ENCODE results near the gene PRR30. TPM values are rescaled to one million over a fixed set of nuclear protein-coding genes. Genes with fewer than 3 reads are reported as not detected.

PRR30 gene
- total RNA-seq, 1 experiment from 2014 or later, result not detected

- BruUV-seq (replicated peaks), result no TSS peak
- DNase-seq (ENCODE audit: low read depth, low spot score) (no peak), ATAC-seq (no peak)
- POLR2A ChIA-PET, result no interaction called here
- Histone ChIP-seq H3K4me1 (ENCODE audit: control insufficient read depth in 1 of 2, insufficient read depth in 2 of 2, low read length in 2 of 2) (peaks cover 0 to 3% of the 10 kb centered on the region in 2 experiments; a peak in 1 of 4 replicates), H3K27me3 (ENCODE audit: insufficient read depth, low read length) (no peaks in the 10 kb centered on the region), H3K9ac (ENCODE audit: low read length) (no peak overlapping the region), H3K9me3 (ENCODE audit: control insufficient read depth in 1 of 2, insufficient read depth in 1 of 2, low read depth in 1 of 2, low read length in 2 of 2) (no peaks in the 10 kb centered on the region), H3K36me3 (ENCODE audit: control insufficient read depth in 1 of 2, insufficient read depth in 2 of 2, low read length in 2 of 2) (no peaks in the 10 kb centered on the region), H3K4me3 (replicated peaks in 1 of 2; ENCODE audit: low read depth in 1 of 2, low read length in 2 of 2) (no peak overlapping the region), H2AFZ (ENCODE audit: low read depth, low read length, poor library complexity, severe bottlenecking) (no peak overlapping the region), H4K20me1 (ENCODE audit: insufficient read depth) (no peaks in the 10 kb centered on the region), H3K27ac (ENCODE audit: low read depth, low read length) (no peak overlapping the region), H3K4me2 (ENCODE audit: low read length) (no peak overlapping the region), H3K79me2 (ENCODE audit: insufficient read depth, low read length) (no peaks in the 10 kb centered on the region), H3K9me2 (ENCODE audit: insufficient read depth) (no peaks in the 10 kb centered on the region)
- intact Hi-C loops (cut with micrococcal nuclease), result no loop called here
- RAD21 ChIA-PET (ENCODE audit: low non-redundant PET in 1 of 2, low total read pairs in 2 of 2, uncharacterized antibody in 2 of 2, unreplicated experiment in 2 of 2), result no interaction called here
- TF ChIP-seq CEBPB (IDR thresholded peaks at IDR 0.05; ENCODE audit: low read depth), result no peak
- no peak for TF ChIP-seq SRF (IDR thresholded peaks at IDR 0.05; ENCODE audit: low read depth)
- TF ChIP-seq SIN3A (IDR thresholded peaks at IDR 0.05; ENCODE audit: low read depth), result no peak
- no peak for TF ChIP-seq ELF1 (IDR thresholded peaks at IDR 0.05; ENCODE audit: borderline replicate concordance, low read depth)
- no peak for TF ChIP-seq EGR1 (IDR thresholded peaks at IDR 0.05; ENCODE audit: low read depth)
- CTCF ChIA-PET, result interaction anchor here (1.9 kb wide), 1 partner anchor 11 kb away, joined by 7 read pairs; no protein-coding TSS in a partner anchor
Observed at GRCh38 chr2:27158468-27158867, 19.3 kb upstream of the PRR30 start.

GRCh38 chr2:27155069-27155520, 15.9 kb upstream of the PRR30 start:
- no peak for DNase-seq (ENCODE audit: low read depth, low spot score)
- H3K27ac ChIP-seq (ENCODE audit: low read depth, low read length), result no peak overlapping the region
- no peaks in the 10 kb centered on the region for H3K9me3 ChIP-seq (ENCODE audit: control insufficient read depth in 1 of 2, insufficient read depth in 1 of 2, low read depth in 1 of 2, low read length in 2 of 2)
- H3K4me2 ChIP-seq (ENCODE audit: low read length), result no peak overlapping the region
- no peaks in the 10 kb centered on the region for H3K36me3 ChIP-seq (ENCODE audit: control insufficient read depth in 1 of 2, insufficient read depth in 2 of 2, low read length in 2 of 2)
- H2AFZ ChIP-seq (ENCODE audit: low read depth, low read length, poor library complexity, severe bottlenecking), result no peak overlapping the region
- no peaks in the 10 kb centered on the region for H3K27me3 ChIP-seq (ENCODE audit: insufficient read depth, low read length)
- H3K9me2 ChIP-seq (ENCODE audit: insufficient read depth), result no peaks in the 10 kb centered on the region
- H3K9ac ChIP-seq (ENCODE audit: low read length), result no peak overlapping the region
- H3K4me3 ChIP-seq (replicated peaks in 1 of 2; ENCODE audit: low read depth in 1 of 2, low read length in 2 of 2), result no peak overlapping the region
- no peaks in the 10 kb centered on the region for H3K79me2 ChIP-seq (ENCODE audit: insufficient read depth, low read length)
- ChIA-PET CTCF (interaction anchor here (0.9 kb wide), 1 partner anchor 15 kb away, joined by 5 read pairs; no protein-coding TSS in a partner anchor), RAD21 (ENCODE audit: low non-redundant PET in 1 of 2, low total read pairs in 2 of 2, uncharacterized antibody in 2 of 2, unreplicated experiment in 2 of 2) (no interaction called here), POLR2A (no interaction called here)
- ATAC-seq, result no peak
- no TSS peak for BruUV-seq (replicated peaks)
- H3K4me1 ChIP-seq (ENCODE audit: control insufficient read depth in 1 of 2, insufficient read depth in 2 of 2, low read length in 2 of 2), result peaks cover 0 to 17% of the 10 kb centered on the region in 2 experiments; a peak in 2 of 4 replicates
- intact Hi-C loops (cut with micrococcal nuclease), result no loop called here
- H4K20me1 ChIP-seq (ENCODE audit: insufficient read depth), result no peaks in the 10 kb centered on the region
- TF ChIP-seq TCF7L2 (IDR thresholded peaks at IDR 0.05; ENCODE audit: borderline replicate concordance, extremely low read depth, insufficient read depth, insufficient read length) (no peak), EZH2phosphoT487 (IDR thresholded peaks at IDR 0.05; ENCODE audit: borderline replicate concordance) (no peak), ZFX (IDR thresholded peaks at IDR 0.05) (no peak), POLR2A (IDR thresholded peaks at IDR 0.05; ENCODE audit: borderline replicate concordance, extremely low read depth, insufficient read depth, insufficient read length) (no peak), SRF (IDR thresholded peaks at IDR 0.05; ENCODE audit: low read depth) (no peak), CTCF (IDR thresholded peaks at IDR 0.05 in 2 of 3, conservative IDR thresholded peaks at IDR 0.05 in 1 of 3; ENCODE audit: borderline replicate concordance in 1 of 3, insufficient read depth in 1 of 3, low read depth in 2 of 3, low read length in 2 of 3) (no peak), ZBTB33 (IDR thresholded peaks at IDR 0.05; ENCODE audit: extremely low read depth, insufficient replicate concordance, low read length) (no peak), CBX3 (IDR thresholded peaks at IDR 0.05; ENCODE audit: low read depth) (no peak), YY1 (IDR thresholded peaks at IDR 0.05; ENCODE audit: extremely low read depth, insufficient replicate concordance, low read depth, low read length) (no peak), RAD21 (IDR thresholded peaks at IDR 0.05; ENCODE audit: low read depth) (no peak), EGR1 (IDR thresholded peaks at IDR 0.05; ENCODE audit: low read depth) (no peak), ZNF274 (IDR thresholded peaks at IDR 0.05; ENCODE audit: low read depth, low read length) (no peak), ELF1 (IDR thresholded peaks at IDR 0.05; ENCODE audit: borderline replicate concordance, low read depth) (no peak)
- TF ChIP-seq, protein P1, sequence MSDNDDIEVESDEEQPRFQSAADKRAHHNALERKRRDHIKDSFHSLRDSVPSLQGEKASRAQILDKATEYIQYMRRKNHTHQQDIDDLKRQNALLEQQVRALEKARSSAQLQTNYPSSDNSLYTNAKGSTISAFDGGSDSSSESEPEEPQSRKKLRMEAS (IDR thresholded peaks at IDR 0.05), result no peak

All from HCT116 (cell line).